Glutamatergic neuron (in vitro differentiated cells): ENCODE results near the gene TANC1. TPM values are rescaled to one million over a fixed set of nuclear protein-coding genes. Genes with fewer than 3 reads are reported as not detected.

ENCODE experiments used
- DNase-seq: peaks from one replicate; pipeline ENCODE4 v3.0.0; 2022
- H3K27ac Mint-ChIP-seq: one replicate; pipeline ENCODE4 v1.8.0; 2020; ENCODE audit warnings: mild to moderate bottlenecking, mixed read lengths, inconsistent platforms; ENCODE audit not compliant: unreplicated experiment
- H3K27me3 Mint-ChIP-seq: one replicate; pipeline ENCODE4 v1.8.0; 2020; ENCODE audit warnings: mild to moderate bottlenecking, moderate library complexity, mixed read lengths, inconsistent platforms; ENCODE audit not compliant: unreplicated experiment
- H3K36me3 Mint-ChIP-seq: one replicate; pipeline ENCODE4 v1.8.0; 2020; ENCODE audit warnings: mild to moderate bottlenecking, mixed read lengths, inconsistent platforms; ENCODE audit not compliant: unreplicated experiment
- H3K4me1 Mint-ChIP-seq: one replicate; pipeline ENCODE4 v1.8.0; 2020; ENCODE audit warnings: mild to moderate bottlenecking, low read depth, mixed read lengths, inconsistent platforms; ENCODE audit not compliant: unreplicated experiment
- H3K4me3 Mint-ChIP-seq: one replicate; pipeline ENCODE4 v1.8.0; 2020; ENCODE audit warnings: mild to moderate bottlenecking, mixed read lengths, inconsistent platforms; ENCODE audit not compliant: unreplicated experiment
- H3K9me3 Mint-ChIP-seq: one replicate; pipeline ENCODE4 v1.8.0; 2020; ENCODE audit warnings: mild to moderate bottlenecking, moderate library complexity, mixed read lengths, inconsistent platforms; ENCODE audit not compliant: unreplicated experiment
- CTCF ChIP-seq: fragments of 200-600 bp; sonication (generic); IDR thresholded peaks from one replicate; pipeline ENCODE4 v1.5.0; 2021; ENCODE audit not compliant: partially characterized antibody, unreplicated experiment
- total RNA-seq: library from RNA; stranded (reverse); fragmentation: NEBNext Ultra II Directional; extraction: Animal tissue kit (Norgen Biotek cat#: 25700); gene quantifications from one replicate; pipeline ENCODE4 v1.2.1, GENCODE V29; 2021; ENCODE audit not compliant: unreplicated experiment

The TANC1 gene
- total RNA-seq, 1 donor from 2014 or later, result 14.9 TPM

- Mint-ChIP-seq H3K4me3 (no peak overlapping the region), H3K27me3 (peaks cover 3% of the 10 kb centered on the region), H3K4me1 (peaks cover 1% of the 10 kb centered on the region), H3K36me3 (peaks cover 24% of the 10 kb centered on the region), H3K9me3 (peaks cover 11% of the 10 kb centered on the region), H3K27ac (no peak overlapping the region)
- no peak for DNase-seq
- no peak for TF ChIP-seq CTCF
Measured at GRCh38 chr2:159015174-159015573, 46.7 kb downstream of the TANC1 start.

GRCh38 chr2:159015823-159016222 lies 47.4 kb downstream of the TANC1 start:
- peaks cover 1% of the 10 kb centered on the region for H3K4me1 Mint-ChIP-seq
- TF ChIP-seq CTCF, result no peak
- peaks cover 3% of the 10 kb centered on the region for H3K27me3 Mint-ChIP-seq
- no peak overlapping the region for H3K4me3 Mint-ChIP-seq
- H3K27ac Mint-ChIP-seq, result no peak overlapping the region
- peaks cover 24% of the 10 kb centered on the region for H3K36me3 Mint-ChIP-seq
- H3K9me3 Mint-ChIP-seq, result peaks cover 11% of the 10 kb centered on the region
- DNase-seq, result no peak

- H3K9me3 Mint-ChIP-seq, result peaks cover 11% of the 10 kb centered on the region
- peaks cover 1% of the 10 kb centered on the region for H3K4me1 Mint-ChIP-seq
- no peak overlapping the region for H3K4me3 Mint-ChIP-seq
- no peak overlapping the region for H3K27ac Mint-ChIP-seq
- DNase-seq, result no peak
- peaks cover 3% of the 10 kb centered on the region for H3K27me3 Mint-ChIP-seq
- H3K36me3 Mint-ChIP-seq, result peaks cover 23% of the 10 kb centered on the region
- no peak for TF ChIP-seq CTCF
Measured at GRCh38 chr2:159017837-159018236, 49.4 kb downstream of the TANC1 start.

GRCh38 chr2:159019021-159019420 lies 50.6 kb downstream of the TANC1 start:
- Mint-ChIP-seq H3K4me3 (no peak overlapping the region), H3K4me1 (no peaks in the 10 kb centered on the region), H3K27ac (no peak overlapping the region)

GRCh38 chr2:159022019-159022418 lies 53.6 kb downstream of the TANC1 start:
- TF ChIP-seq CTCF, result no peak
- H3K27ac Mint-ChIP-seq, result no peak overlapping the region
- no peaks in the 10 kb centered on the region for H3K36me3 Mint-ChIP-seq

More at GRCh38 chr2:159019021-159019420, 50.6 kb downstream of the TANC1 start:
- Mint-ChIP-seq H3K36me3 (peaks cover 19% of the 10 kb centered on the region), H3K9me3 (peaks cover 10% of the 10 kb centered on the region), H3K27me3 (peaks cover 3% of the 10 kb centered on the region)
- DNase-seq, result no peak
- TF ChIP-seq CTCF, result no peak

More at GRCh38 chr2:159022019-159022418, 53.6 kb downstream of the TANC1 start:
- no peaks in the 10 kb centered on the region for H3K4me1 Mint-ChIP-seq
- no peaks in the 10 kb centered on the region for H3K27me3 Mint-ChIP-seq
- DNase-seq, result no peak
- H3K9me3 Mint-ChIP-seq, result no peaks in the 10 kb centered on the region
- no peak overlapping the region for H3K4me3 Mint-ChIP-seq
